ENCODE measurements around the gene SLC35E1.
"Not testable (repeated sequence)": the region's sequence is repeated elsewhere in the genome, so short reads cannot be mapped to it uniquely, and the experiment has no call there.

SLC35E1 gene

GRCh38 chr19:16520074-16520973 is 51.9 kb downstream of the SLC35E1 start:
- no peak for DNase-seq

- no peak for DNase-seq
Measured at GRCh38 chr19:16519230-16519687, 53.0 kb downstream of the SLC35E1 start.

GRCh38 chr19:16518483-16519229 is 53.6 kb downstream of the SLC35E1 start:
- no peak for DNase-seq

GRCh38 chr19:16518061-16518460 is 54.2 kb downstream of the SLC35E1 start:
- no peak for DNase-seq

- no peak for DNase-seq
Measured at GRCh38 chr19:16516923-16517610, 55.1 kb downstream of the SLC35E1 start.

GRCh38 chr19:16516381-16516780 is 55.8 kb downstream of the SLC35E1 start:
- DNase-seq = no peak

- no peak for DNase-seq
Measured at GRCh38 chr19:16514383-16515019, 57.7 kb downstream of the SLC35E1 start.

- DNase-seq = not testable (repeated sequence)
Measured at GRCh38 chr19:16512611-16513010, 59.6 kb downstream of the SLC35E1 start.

- DNase-seq = no peak
Measured at GRCh38 chr19:16509141-16510061, 62.8 kb downstream of the SLC35E1 start.

GRCh38 chr19:16508546-16508945 is 63.7 kb downstream of the SLC35E1 start:
- no peak for DNase-seq

GRCh38 chr19:16506961-16507360 is 65.3 kb downstream of the SLC35E1 start:
- no peak for DNase-seq

GRCh38 chr19:16506161-16506560 is 66.1 kb downstream of the SLC35E1 start:
- not testable (repeated sequence) for DNase-seq

- DNase-seq = no peak
Measured at GRCh38 chr19:16504271-16504670, 67.9 kb downstream of the SLC35E1 start.

Measured in fibroblast of upper back skin (primary cell).